Smooth muscle cell (in vitro differentiated cells): Measurements from ENCODE around the gene TRDMT1. TPM values are rescaled to one million over a fixed set of nuclear protein-coding genes. Genes with fewer than 3 reads are reported as not detected.

Source experiments
- DNase-seq: peaks from one replicate; lab custom pipeline; 2025; ENCODE audit not compliant: unreplicated experiment; lab: John Stamatoyannopoulos, UW
- H2AFZ ChIP-seq: fragments of 200-600 bp; sonication (generic); 2 replicates; pipeline ENCODE4 v1.6.0; 2016; ENCODE audit warnings: antibody characterized with exemption, low read depth, mild to moderate bottlenecking
- H3F3A ChIP-seq: fragments of 200-600 bp; sonication (generic); 2 replicates; pipeline ENCODE4 v1.6.0; 2017; ENCODE audit warnings: antibody characterized with exemption, low read depth
- H3K27ac ChIP-seq: fragments of 200-600 bp; sonication (generic); 2 replicates; pipeline ENCODE4 v1.5.1; 2016; ENCODE audit warnings: low read depth, mild to moderate bottlenecking
- H3K27me3 ChIP-seq: fragments of 200-600 bp; sonication (generic); 2 replicates; pipeline ENCODE4 v1.6.1; 2016; ENCODE audit warnings: low read depth, mild to moderate bottlenecking
- H3K36me3 ChIP-seq: fragments of 200-600 bp; sonication (generic); 2 replicates; pipeline ENCODE4 v1.5.1; 2016; ENCODE audit warnings: low read depth
- H3K4me1 ChIP-seq: fragments of 200-600 bp; sonication (generic); 2 replicates; pipeline ENCODE4 v1.5.1; 2016; ENCODE audit warnings: low read depth
- H3K4me2 ChIP-seq: fragments of 200-600 bp; sonication (generic); 2 replicates; pipeline ENCODE4 v1.6.0; 2016; ENCODE audit warnings: mild to moderate bottlenecking
- H3K4me3 ChIP-seq: fragments of 200-600 bp; sonication (generic); 2 replicates; pipeline ENCODE4 v1.5.1; 2016; ENCODE audit warnings: mild to moderate bottlenecking
- H3K79me2 ChIP-seq: fragments of 200-600 bp; sonication (generic); 2 replicates; pipeline ENCODE4 v1.6.0; 2016; ENCODE audit warnings: low read depth, mild to moderate bottlenecking
- H3K9ac ChIP-seq: fragments of 200-600 bp; sonication (generic); 2 replicates; pipeline ENCODE4 v1.6.0; 2016; ENCODE audit warnings: low read depth
- H3K9me3 ChIP-seq: fragments of 200-600 bp; sonication (generic); replicated peaks from 2 replicates; pipeline ENCODE4 v1.5.1; 2016; ENCODE audit warnings: low read depth
- H4K20me1 ChIP-seq: fragments of 200-600 bp; sonication (generic); 2 replicates; pipeline ENCODE4 v1.6.0; 2016; ENCODE audit warnings: low read depth
- CTCF ChIP-seq: fragments of 200-600 bp; sonication (generic); IDR thresholded peaks from 2 replicates; pipeline ENCODE4 v1.5.1; 2017; ENCODE audit warnings: borderline replicate concordance, mild to moderate bottlenecking, antibody characterized with exemption; ENCODE audit not compliant: insufficient read depth, poor library complexity, severe bottlenecking
- WGBS: methylation state at CpG from one replicate; pipeline ENCODE4 v1.1.7; 2016; ENCODE audit warnings: low lambda C conversion rate; 5-methylcytosine and 5-hydroxymethylcytosine counted together
- polyA plus RNA-seq: library from polyadenylated mRNA; unstranded; fragments of >200 nt; fragmentation: Nextera tagmentation; extraction: Ambion mirVana; gene quantifications from 2 replicates; pipeline ENCODE4 v1.2.1, GENCODE V29; 2016
- total RNA-seq: library from RNA; depleted of rRNA; stranded (reverse); fragments of >200 nt; gene quantifications from 2 replicates; pipeline ENCODE4 v1.2.3, GENCODE V29; 2014

Gene TRDMT1
- total and polyA plus RNA-seq, 2 experiments from 2014 or later, result 2.5 to 7.3 TPM

GRCh38 chr10:17134282-17134681 lies 67.2 kb downstream of the TRDMT1 start:
- H3F3A ChIP-seq, result no peaks in the 10 kb centered on the region
- no peak overlapping the region for H3K4me2 ChIP-seq
- no peaks in the 10 kb centered on the region for H3K79me2 ChIP-seq
- no peak overlapping the region for H2AFZ ChIP-seq
- no peak overlapping the region for H3K4me3 ChIP-seq
- DNase-seq, result no peak
- WGBS, result 92% methylated on average over 2 of the region's 2 CpGs
- H3K27me3 ChIP-seq, result no peaks in the 10 kb centered on the region
- H3K36me3 ChIP-seq, result no peaks in the 10 kb centered on the region
- peaks cover 9% of the 10 kb centered on the region for H3K4me1 ChIP-seq
- no peaks in the 10 kb centered on the region for H4K20me1 ChIP-seq
- no peaks in the 10 kb centered on the region for H3K9me3 ChIP-seq
- H3K27ac ChIP-seq, result no peak overlapping the region
- no peak for TF ChIP-seq CTCF
- no peak overlapping the region for H3K9ac ChIP-seq

- no peak for TF ChIP-seq CTCF
- DNase-seq, result no peak
- Histone ChIP-seq H2AFZ (no peak within 1 kb of the TSS), H3K79me2 (no peaks in the 10 kb centered on the region), H3F3A (no peaks in the 10 kb centered on the region), H4K20me1 (no peaks in the 10 kb centered on the region), H3K9ac (no peak within 1 kb of the TSS), H3K4me3 (no peak within 1 kb of the TSS), H3K27me3 (no peaks in the 10 kb centered on the region), H3K4me2 (no peak within 1 kb of the TSS), H3K9me3 (no peaks in the 10 kb centered on the region), H3K4me1 (peaks cover 5% of the 10 kb centered on the region), H3K36me3 (no peaks in the 10 kb centered on the region), H3K27ac (no peak within 1 kb of the TSS)
- 97% methylated on average over 1 of the region's 1 CpG for WGBS
These were observed 71.7 kb downstream of the TRDMT1 start, which contains the start of gene CUBN for GRCh38 chr10:17129741-17130140. CUBN (minus strand) TSS chr10:17129811; CDS start chr10:17129765, 46 bp downstream.

GRCh38 chr10:17128261-17128660 lies 73.2 kb downstream of the TRDMT1 start:
- H2AFZ ChIP-seq, result no peak overlapping the region
- no peaks in the 10 kb centered on the region for H3F3A ChIP-seq
- H3K4me1 ChIP-seq, result no peaks in the 10 kb centered on the region
- no peaks in the 10 kb centered on the region for H3K9me3 ChIP-seq
- H3K4me2 ChIP-seq, result no peak overlapping the region
- H3K36me3 ChIP-seq, result no peaks in the 10 kb centered on the region
- no peak overlapping the region for H3K4me3 ChIP-seq
- TF ChIP-seq CTCF, result no peak
- no peaks in the 10 kb centered on the region for H3K27me3 ChIP-seq
- H3K9ac ChIP-seq, result no peak overlapping the region
- 81% methylated on average over 3 of the region's 3 CpGs for WGBS
- no peak for DNase-seq
- H3K27ac ChIP-seq, result no peak overlapping the region
- no peaks in the 10 kb centered on the region for H4K20me1 ChIP-seq
- no peaks in the 10 kb centered on the region for H3K79me2 ChIP-seq

- Histone ChIP-seq H3K4me2 (no peak overlapping the region), H4K20me1 (no peaks in the 10 kb centered on the region), H3K36me3 (no peaks in the 10 kb centered on the region), H2AFZ (no peak overlapping the region), H3K27me3 (no peaks in the 10 kb centered on the region), H3K4me1 (peaks cover 4% of the 10 kb centered on the region), H3K4me3 (no peak overlapping the region), H3F3A (no peaks in the 10 kb centered on the region), H3K27ac (no peak overlapping the region), H3K79me2 (no peaks in the 10 kb centered on the region), H3K9me3 (no peaks in the 10 kb centered on the region), H3K9ac (no peak overlapping the region)
- 95% methylated on average over 5 of the region's 5 CpGs for WGBS
- DNase-seq, result no peak
- TF ChIP-seq CTCF, result no peak
These were observed 75.1 kb downstream of the TRDMT1 start for GRCh38 chr10:17126327-17126726.
